B cell (primary cell): ENCODE data around the gene CDK5RAP1. TPM values are rescaled to one million over a fixed set of nuclear protein-coding genes. Genes with fewer than 3 reads are reported as not detected.

Source experiments
- ATAC-seq: fragments of 200-7000 bp; cut with Tn5 transposase; one replicate; pipeline ENCODE4 v1.10.0; 2021; ENCODE audit warnings: low read depth, mild to moderate bottlenecking, moderate number of reproducible peaks, moderate library complexity
- CTCF ChIA-PET: fragments of 350-600 bp; sonication (Branson Sonifier 250); formaldehyde crosslinking; loops from one replicate; lab custom pipeline; 2021; ENCODE audit warnings: antibody characterized with exemption, inconsistent platforms; lab: Charles Lee
- POLR2A ChIA-PET: fragments of 350-600 bp; sonication (Branson Sonifier 250); formaldehyde crosslinking; loops from one replicate; lab custom pipeline; 2021; ENCODE audit warnings: antibody characterized with exemption; lab: Charles Lee
- DNase-seq: peaks from one replicate; pipeline ENCODE4 v3.0.0; 2013
- H2AFZ ChIP-seq: 2 replicates; pipeline ENCODE4 v1.6.1; 2012; ENCODE audit warnings: mild to moderate bottlenecking, low read depth, low read length; ENCODE audit not compliant: insufficient read depth, poor library complexity, severe bottlenecking
- H3K27ac ChIP-seq, 2 donors: 1 replicate in 1 of 2; 2 replicates in 1 of 2; pipeline ENCODE4 v1.5.1; 2012 to 2013; ENCODE audit warnings: low read length in 2 of 2, mild to moderate bottlenecking in 2 of 2, moderate library complexity in 1 of 2
- H3K27me3 ChIP-seq, 4 experiments: fragments of 200-600 bp in 1 of 4; sonication (generic) in 1 of 4; replicated peaks in 1 of 4; 1 replicate in 2 of 4; 2 replicates in 2 of 4; pipeline versions ENCODE4 v1.6.1 to v1.7.0; 2013 to 2016; ENCODE audit warnings: low read length in 3 of 4, mild to moderate bottlenecking in 2 of 4, mixed read lengths in 1 of 4, moderate library complexity in 1 of 4; ENCODE audit not compliant: insufficient read depth in 4 of 4, control insufficient read depth in 3 of 4; ENCODE audit errors: control extremely low read depth in 1 of 4
- H3K36me3 ChIP-seq, 2 experiments: replicated peaks in 1 of 2; 1 replicate in 1 of 2; 2 replicates in 1 of 2; pipeline versions ENCODE4 v1.6.1 to v1.7.1; 2013; ENCODE audit warnings: low read length in 1 of 2; ENCODE audit not compliant: insufficient read depth in 2 of 2, control insufficient read depth in 1 of 2; ENCODE audit errors: control extremely low read depth in 1 of 2, extremely low read depth in 1 of 2
- H3K4me1 ChIP-seq, 2 donors: fragments of 200-600 bp in 1 of 2; sonication (generic) in 1 of 2; 1 replicate in 1 of 2; 2 replicates in 1 of 2; pipeline versions ENCODE4 v1.5.1 to v1.6.1; 2013 to 2017; ENCODE audit warnings: low read length in 2 of 2; ENCODE audit not compliant: control insufficient read depth in 2 of 2, insufficient read depth in 2 of 2
- H3K4me2 ChIP-seq: replicated peaks from 2 replicates; pipeline ENCODE3; 2012; ENCODE audit warnings: mild to moderate bottlenecking, low read depth, low read length; ENCODE audit not compliant: poor library complexity, severe bottlenecking
- H3K4me3 ChIP-seq, 5 experiments: fragments of 200-600 bp in 1 of 5; sonication (generic) in 1 of 5; 1 replicate in 3 of 5; 2 replicates in 2 of 5; pipeline versions ENCODE4 v1.5.1 to v1.7.0; 2011 to 2016; ENCODE audit warnings: low read length in 4 of 5, mild to moderate bottlenecking in 4 of 5, low read depth in 2 of 5, control low read depth in 1 of 5, moderate library complexity in 1 of 5; ENCODE audit not compliant: insufficient read depth in 1 of 5; ENCODE audit errors: control extremely low read depth in 1 of 5, extremely low read depth in 1 of 5
- H3K79me2 ChIP-seq: fragments of 200-600 bp; sonication (generic); one replicate; pipeline ENCODE4 v1.6.0; 2016; ENCODE audit warnings: low read length; ENCODE audit not compliant: control insufficient read depth, insufficient read depth
- H3K9ac ChIP-seq: fragments of 200-600 bp; sonication (generic); 2 replicates; pipeline ENCODE4 v1.6.1; 2017; ENCODE audit warnings: mild to moderate bottlenecking, low read length, moderate library complexity
- H3K9me3 ChIP-seq, 3 donors: one replicate each; pipeline versions ENCODE4 v1.6.1 to v1.7.1; 2013; ENCODE audit warnings: low read length in 2 of 3; ENCODE audit not compliant: control insufficient read depth in 2 of 3, insufficient read depth in 1 of 3; ENCODE audit errors: control extremely low read depth in 1 of 3
- H4K20me1 ChIP-seq: 2 replicates; pipeline ENCODE4 v1.6.0; 2012; ENCODE audit warnings: mild to moderate bottlenecking, low read length; ENCODE audit not compliant: insufficient read depth, control insufficient read depth, poor library complexity, severe bottlenecking
- H3K27ac Mint-ChIP-seq: one replicate; pipeline ENCODE4 v1.8.0; 2021; ENCODE audit warnings: mixed read lengths
- H3K27me3 Mint-ChIP-seq: one replicate; pipeline ENCODE4 v1.8.0; 2021; ENCODE audit warnings: mixed read lengths
- H3K4me1 Mint-ChIP-seq: one replicate; pipeline ENCODE4 v1.8.0; 2021; ENCODE audit warnings: mixed read lengths
- H3K4me3 Mint-ChIP-seq: one replicate; pipeline ENCODE4 v1.8.0; 2021; ENCODE audit warnings: mixed read lengths
- H3K9me3 Mint-ChIP-seq: one replicate; pipeline ENCODE4 v1.8.0; 2022; ENCODE audit warnings: mixed read lengths; ENCODE audit not compliant: insufficient read depth
- CTCF ChIP-seq: fragments of 200-600 bp; IDR thresholded peaks from one replicate; pipeline ENCODE4 v1.8.0; 2022; ENCODE audit warnings: antibody characterized with exemption, mild to moderate bottlenecking
- EZH2 ChIP-seq: IDR thresholded peaks from 2 replicates; pipeline ENCODE4 v1.6.1; 2012; ENCODE audit warnings: borderline replicate concordance, low read depth, mild to moderate bottlenecking, moderate library complexity, low read length; ENCODE audit not compliant: insufficient read depth, poor library complexity, severe bottlenecking
- WGBS: methylation state at CpG from one replicate; pipeline ENCODE4 v1.1.5; 2013; ENCODE audit warnings: missing lambda C conversion rate; ENCODE audit not compliant: insufficient coverage; 5-methylcytosine and 5-hydroxymethylcytosine counted together
- intact Hi-C: fragments of 100-400 bp; cut with micrococcal nuclease; formaldehyde crosslinking; loops from one replicate; pipeline ENCODE4 v1.10.0; 2022
- polyA plus RNA-seq: library from polyadenylated mRNA; depleted of rRNA; stranded (reverse); fragments of >200 nt; gene quantifications from 2 replicates; pipeline ENCODE4 v1.2.3, GENCODE V29; 2012
- total RNA-seq, 2 donors: library from RNA; stranded (reverse); fragments of 120-200 nt in 1 of 2; gene quantifications; 1 replicate in 1 of 2; 2 replicates in 1 of 2; pipeline versions ENCODE4 v1.2.3 to v1.2.4, GENCODE V29; 2013 to 2022

The CDK5RAP1 gene
- total and polyA plus RNA-seq, 2 donors (not counting 1 experiment from before 2014, with no cell fraction given): 50.4 to 60.5 TPM

GRCh38 chr20:33320006-33320405, 81.3 kb downstream of the CDK5RAP1 start:
- no peaks in the 10 kb centered on the region for H3K9me3 Mint-ChIP-seq
- ChIA-PET CTCF (interaction anchor here (0.6 kb wide), 1 partner anchor 1949 kb away, joined by 4 read pairs; no protein-coding TSS in a partner anchor), POLR2A (no interaction called here)
- Histone ChIP-seq H3K27me3 (peaks cover 0 to 7% (median 2%) of the 10 kb centered on the region in 4 experiments), H2AFZ (no peak overlapping the region), H3K4me2 (no peak overlapping the region), H3K4me1 (no peaks in the 10 kb centered on the region), H3K27ac (no peak overlapping the region), H3K9ac (no peak overlapping the region), H3K9me3 (peaks cover 0 to 2% (median 0%) of the 10 kb centered on the region in 3 donors), H3K36me3 (no peaks in the 10 kb centered on the region), H3K79me2 (no peaks in the 10 kb centered on the region), H4K20me1 (no peaks in the 10 kb centered on the region), H3K4me3 (no peak overlapping the region)
- TF ChIP-seq CTCF (no peak), EZH2 (no peak)
- no peak overlapping the region for H3K27ac Mint-ChIP-seq
- intact Hi-C loops: no loop called here
- 80% methylated on average over 10 of the region's 10 CpGs for WGBS
- no peak overlapping the region for H3K4me3 Mint-ChIP-seq
- peaks cover 43% of the 10 kb centered on the region for H3K27me3 Mint-ChIP-seq
- H3K4me1 Mint-ChIP-seq: no peaks in the 10 kb centered on the region
- ATAC-seq (no peak), DNase-seq (no peak)

- no peaks in the 10 kb centered on the region for H3K79me2 ChIP-seq
- no peak overlapping the region for H2AFZ ChIP-seq
- TF ChIP-seq CTCF (no peak), EZH2 (no peak)
- H3K4me1 ChIP-seq: peaks cover 0 to under 1% of the 10 kb centered on the region in 2 donors
- CTCF ChIA-PET: no interaction called here
- no peak overlapping the region for H3K4me2 ChIP-seq
- no peaks in the 10 kb centered on the region for H4K20me1 ChIP-seq
- ATAC-seq: no peak
- no peak overlapping the region for H3K27ac ChIP-seq
- WGBS: 47% methylated on average over 5 of the region's 5 CpGs
- Mint-ChIP-seq H3K27me3 (peaks cover 33% of the 10 kb centered on the region), H3K9me3 (no peaks in the 10 kb centered on the region), H3K27ac (no peak overlapping the region), H3K4me1 (no peaks in the 10 kb centered on the region), H3K4me3 (no peak overlapping the region)
- intact Hi-C loops: no loop called here
- H3K27me3 ChIP-seq: peaks cover 0 to 10% (median 2%) of the 10 kb centered on the region in 4 experiments
- POLR2A ChIA-PET: no interaction called here
- H3K36me3 ChIP-seq: no peaks in the 10 kb centered on the region
- no peak overlapping the region for H3K4me3 ChIP-seq
- H3K9ac ChIP-seq: no peak overlapping the region
- no peak for DNase-seq
- H3K9me3 ChIP-seq: no peaks in the 10 kb centered on the region
Measured at GRCh38 chr20:33318096-33318429, 83.3 kb downstream of the CDK5RAP1 start.
